Gastroesophageal sphincter (tissue), 4 donors: ENCODE results near the gene WDR31. TPM values are rescaled to one million over a fixed set of nuclear protein-coding genes. Genes with fewer than 3 reads are reported as not detected.

ENCODE experiments used
- ATAC-seq: fragments of 150-250 bp; one replicate; pipeline ENCODE4 v1.9.1; 2016; ENCODE audit warnings: mild to moderate bottlenecking, moderate library complexity
- H3K27ac ChIP-seq, 4 donors: fragments of 200-600 bp; sonication (generic) in 3 of 4; 1 replicate in 3 of 4; 2 replicates in 1 of 4; pipeline ENCODE4 v1.5.1; 2016 to 2019
- H3K27me3 ChIP-seq: fragments of 200-600 bp; sonication (generic); one replicate; pipeline ENCODE4 v1.5.1; 2019
- H3K36me3 ChIP-seq, 2 donors: fragments of 200-600 bp; sonication (generic); one replicate each; pipeline ENCODE4 v1.5.1; 2019; ENCODE audit warnings: control low read depth in 1 of 2
- H3K4me1 ChIP-seq, 3 donors: fragments of 200-600 bp; sonication (generic); 1 replicate in 2 of 3; 2 replicates in 1 of 3; pipeline ENCODE4 v1.5.1; 2016 to 2019; ENCODE audit warnings: control low read depth in 2 of 3
- H3K4me3 ChIP-seq, 2 donors: fragments of 200-600 bp; sonication (generic); one replicate each; pipeline ENCODE4 v1.5.1; 2019; ENCODE audit warnings: mild to moderate bottlenecking in 1 of 2, moderate library complexity in 1 of 2
- H3K9me3 ChIP-seq, 3 donors: fragments of 200-600 bp; sonication (generic); one replicate each; pipeline ENCODE4 v1.5.1; 2017 to 2019; ENCODE audit warnings: control low read depth in 2 of 3
- CTCF ChIP-seq, 4 experiments: fragments of 200-600 bp in 2 of 4; fragments of 450-650 bp in 2 of 4; sonication (generic) in 1 of 4; IDR thresholded peaks; one replicate each; pipeline ENCODE4 v1.5.1; 2017 to 2019; ENCODE audit warnings: antibody characterized with exemption in 4 of 4, mild to moderate bottlenecking in 2 of 4, moderate library complexity in 2 of 4
- EP300 ChIP-seq: sonication (generic); formaldehyde crosslinking; IDR thresholded peaks from one replicate; pipeline ENCODE4 v1.6.1; 2017; ENCODE audit warnings: antibody characterized with exemption, mild to moderate bottlenecking
- POLR2A ChIP-seq, 2 donors: fragments of 450-650 bp; IDR thresholded peaks; one replicate each; pipeline ENCODE4 v1.6.1; 2017; ENCODE audit warnings: antibody characterized with exemption in 2 of 2, mild to moderate bottlenecking in 2 of 2, moderate library complexity in 1 of 2
- POLR2AphosphoS5 ChIP-seq: sonication (generic); formaldehyde crosslinking; IDR thresholded peaks from one replicate; pipeline ENCODE4 v1.6.1; 2017; ENCODE audit warnings: antibody characterized with exemption
- WGBS, 2 donors: methylation state at CpG; one replicate each; pipeline ENCODE4 v1.1.5; 2018; ENCODE audit warnings: low coverage in 1 of 2; 5-methylcytosine and 5-hydroxymethylcytosine counted together
- total RNA-seq, 4 donors: library from RNA; depleted of rRNA; stranded (reverse); fragments of >200 nt; gene quantifications; one replicate each; pipeline ENCODE4 v1.1.0, GENCODE V29; 2016

Gene WDR31
- total RNA-seq, 4 donors from 2014 or later = 1.2 to 2.8 (median 2.3) TPM

- Histone ChIP-seq H3K4me1 (peaks cover 0 to 23% (median 6%) of the 10 kb centered on the region in 3 donors), H3K9me3 (no peaks in the 10 kb centered on the region), H3K27ac (no peak overlapping the region), H3K36me3 (peaks cover 0 to 6% of the 10 kb centered on the region in 2 donors), H3K4me3 (no peak overlapping the region), H3K27me3 (no peaks in the 10 kb centered on the region)
- TF ChIP-seq POLR2AphosphoS5 = no peak
- no peak for TF ChIP-seq EP300
- TF ChIP-seq POLR2A (IDR thresholded peaks at IDR 0.05) = no peak
- TF ChIP-seq CTCF (IDR thresholded peaks at IDR 0.05) = no peak
- ATAC-seq = no peak
- 100% methylated on average over 1 of the region's 2 CpGs; no CpG with 5 or more reads in 1 of the 2 donors for WGBS, 2 donors
Observed at GRCh38 chr9:113337714-113338113, 2.4 kb downstream of the WDR31 start.

- no peaks in the 10 kb centered on the region for H3K4me1 ChIP-seq
- peaks cover 0 to 48% of the 10 kb centered on the region in 2 donors for H3K36me3 ChIP-seq
- WGBS, 2 donors = 37 to 60% methylated on average over 2 to 4 of the region's 4 CpGs
- H3K27me3 ChIP-seq = no peaks in the 10 kb centered on the region
- ATAC-seq = no peak
- TF ChIP-seq EP300 = no peak
- TF ChIP-seq POLR2AphosphoS5 = no peak
- TF ChIP-seq POLR2A (IDR thresholded peaks at IDR 0.05) = no peak
- no peak for TF ChIP-seq CTCF (IDR thresholded peaks at IDR 0.05)
- no peak overlapping the region for H3K4me3 ChIP-seq
- no peaks in the 10 kb centered on the region for H3K9me3 ChIP-seq
- H3K27ac ChIP-seq = no peak overlapping the region
Observed at GRCh38 chr9:113331780-113332179, 8.3 kb downstream of the WDR31 start.

GRCh38 chr9:113328045-113328782 is 11.9 kb downstream of the WDR31 start:
- TF ChIP-seq POLR2A (IDR thresholded peaks at IDR 0.05) = no peak
- Histone ChIP-seq H3K9me3 (no peaks in the 10 kb centered on the region), H3K4me1 (no peaks in the 10 kb centered on the region), H3K27me3 (no peaks in the 10 kb centered on the region), H3K4me3 (no peak overlapping the region), H3K27ac (no peak overlapping the region), H3K36me3 (peaks cover 0 to 42% of the 10 kb centered on the region in 2 donors)
- 86 to 91% methylated on average over 1 to 3 of the region's 3 CpGs for WGBS, 2 donors
- no peak for ATAC-seq

- Histone ChIP-seq H3K9me3 (no peaks in the 10 kb centered on the region), H3K27me3 (no peaks in the 10 kb centered on the region), H3K4me1 (no peaks in the 10 kb centered on the region), H3K4me3 (no peak overlapping the region), H3K27ac (no peak overlapping the region), H3K36me3 (peaks cover 0 to 47% of the 10 kb centered on the region in 2 donors)
- WGBS, 2 donors = 89 to 96% methylated on average over 3 to 4 of the region's 4 CpGs
- no peak for ATAC-seq
- TF ChIP-seq POLR2A (IDR thresholded peaks at IDR 0.05) = no peak
- no peak for TF ChIP-seq EP300
- TF ChIP-seq POLR2AphosphoS5 = no peak
- TF ChIP-seq CTCF (IDR thresholded peaks at IDR 0.05) = no peak
Observed at GRCh38 chr9:113326230-113326629, 13.8 kb downstream of the WDR31 start.

- H3K27ac ChIP-seq = no peak overlapping the region
- H3K36me3 ChIP-seq = peaks cover 0 to 56% of the 10 kb centered on the region in 2 donors
- no peak for TF ChIP-seq POLR2A (IDR thresholded peaks at IDR 0.05)
- TF ChIP-seq EP300 = no peak
- TF ChIP-seq POLR2AphosphoS5 = no peak
- no peak for TF ChIP-seq CTCF (IDR thresholded peaks at IDR 0.05)
- H3K27me3 ChIP-seq = no peaks in the 10 kb centered on the region
- WGBS, 2 donors = 64 to 80% methylated on average over 1 to 4 of the region's 6 CpGs
- no peaks in the 10 kb centered on the region for H3K4me1 ChIP-seq
- H3K9me3 ChIP-seq = no peaks in the 10 kb centered on the region
- no peak for ATAC-seq
- no peak overlapping the region for H3K4me3 ChIP-seq
Observed at GRCh38 chr9:113322671-113323070, 17.4 kb downstream of the WDR31 start.
